ENCODE results near the gene ZFHX2.

Gene ZFHX2

DNA sequence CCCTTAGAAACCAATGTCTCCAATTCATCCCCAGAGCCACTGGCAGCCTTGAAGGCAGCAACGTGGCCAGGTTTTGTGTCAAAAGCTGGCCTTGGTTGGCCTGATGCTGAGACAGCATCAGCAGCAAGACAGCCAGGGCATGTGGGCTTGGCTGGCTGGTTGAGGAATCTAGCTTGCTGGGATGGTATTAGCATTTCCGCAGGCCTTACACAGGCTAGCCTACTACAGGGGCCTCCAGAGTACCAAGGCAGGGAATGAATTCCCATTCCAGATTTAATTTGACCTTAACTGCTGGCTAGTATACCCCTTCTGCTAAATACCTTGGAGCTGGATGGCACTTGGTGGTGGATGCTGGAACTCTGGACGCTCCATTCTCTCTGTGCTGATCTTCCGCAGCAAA is 66.2 kb downstream of the ZFHX2 start:
- no peak for DNase-seq (ENCODE audit: low read depth)
- H3K4me3 ChIP-seq (replicated peaks; ENCODE audit: low read depth, low read length), result no peak overlapping the region
- TF ChIP-seq, protein P1, sequence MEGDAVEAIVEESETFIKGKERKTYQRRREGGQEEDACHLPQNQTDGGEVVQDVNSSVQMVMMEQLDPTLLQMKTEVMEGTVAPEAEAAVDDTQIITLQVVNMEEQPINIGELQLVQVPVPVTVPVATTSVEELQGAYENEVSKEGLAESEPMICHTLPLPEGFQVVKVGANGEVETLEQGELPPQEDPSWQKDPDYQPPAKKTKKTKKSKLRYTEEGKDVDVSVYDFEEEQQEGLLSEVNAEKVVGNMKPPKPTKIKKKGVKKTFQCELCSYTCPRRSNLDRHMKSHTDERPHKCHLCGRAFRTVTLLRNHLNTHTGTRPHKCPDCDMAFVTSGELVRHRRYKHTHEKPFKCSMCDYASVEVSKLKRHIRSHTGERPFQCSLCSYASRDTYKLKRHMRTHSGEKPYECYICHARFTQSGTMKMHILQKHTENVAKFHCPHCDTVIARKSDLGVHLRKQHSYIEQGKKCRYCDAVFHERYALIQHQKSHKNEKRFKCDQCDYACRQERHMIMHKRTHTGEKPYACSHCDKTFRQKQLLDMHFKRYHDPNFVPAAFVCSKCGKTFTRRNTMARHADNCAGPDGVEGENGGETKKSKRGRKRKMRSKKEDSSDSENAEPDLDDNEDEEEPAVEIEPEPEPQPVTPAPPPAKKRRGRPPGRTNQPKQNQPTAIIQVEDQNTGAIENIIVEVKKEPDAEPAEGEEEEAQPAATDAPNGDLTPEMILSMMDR (IDR thresholded peaks at IDR 0.05; ENCODE audit: low read length, missing control alignments), result no peak

GRCh38 chr14:23483236-23483854 is 68.2 kb downstream of the ZFHX2 start:
- H3K4me3 ChIP-seq (replicated peaks; ENCODE audit: low read depth, low read length), result no peak overlapping the region
- DNase-seq (ENCODE audit: low read depth), result peak; percentile 14
- TF ChIP-seq, protein P1 (IDR thresholded peaks at IDR 0.05; ENCODE audit: low read length, missing control alignments), result peak; percentile 44

DNA sequence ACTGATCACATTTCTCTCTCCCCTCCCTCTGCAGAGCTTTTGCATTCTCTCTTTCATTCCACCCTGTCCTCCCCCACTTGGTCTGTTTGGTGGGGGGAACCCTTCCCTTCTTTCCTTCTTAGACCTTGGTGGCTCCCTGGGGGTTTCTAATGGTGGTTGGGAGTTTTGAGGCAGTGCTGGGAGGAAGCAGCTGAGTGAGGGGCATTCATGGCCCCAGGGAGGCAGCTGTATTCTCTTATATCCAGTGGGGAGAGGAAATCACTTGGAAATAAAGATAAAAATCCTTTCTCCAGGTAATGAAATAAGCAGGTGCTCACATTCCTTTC is 68.8 kb downstream of the ZFHX2 start:
- H3K4me3 ChIP-seq (replicated peaks; ENCODE audit: low read depth, low read length), result no peak overlapping the region

GRCh38 chr14:23481979-23482822 is 69.4 kb downstream of the ZFHX2 start:
- H3K4me3 ChIP-seq (replicated peaks; ENCODE audit: low read depth, low read length), result no peak overlapping the region
- DNase-seq (ENCODE audit: low read depth), result no peak
- TF ChIP-seq, protein P1 (IDR thresholded peaks at IDR 0.05; ENCODE audit: low read length, missing control alignments), result no peak

More for the DNA sequence above, 68.8 kb downstream of the ZFHX2 start:
- TF ChIP-seq, protein P1 (IDR thresholded peaks at IDR 0.05; ENCODE audit: low read length, missing control alignments), result no peak
- no peak for DNase-seq (ENCODE audit: low read depth)

GRCh38 chr14:23481362-23481970 is 70.1 kb downstream of the ZFHX2 start:
- H3K4me3 ChIP-seq (replicated peaks; ENCODE audit: low read depth, low read length), result no peak overlapping the region
- TF ChIP-seq, protein P1 (IDR thresholded peaks at IDR 0.05; ENCODE audit: low read length, missing control alignments), result no peak
- DNase-seq (ENCODE audit: low read depth), result peak; percentile 47

- TF ChIP-seq, protein P1 (IDR thresholded peaks at IDR 0.05; ENCODE audit: low read length, missing control alignments), result peak; percentile 68
- no peak overlapping the region for H3K4me3 ChIP-seq (replicated peaks; ENCODE audit: low read depth, low read length)
- DNase-seq (ENCODE audit: low read depth), result peak; percentile 78
Observed at GRCh38 chr14:23478109-23478759, 73.3 kb downstream of the ZFHX2 start.
